GM12865 (cell line): ENCODE data around the gene OVOL2.
"Not testable (repeated sequence)": the region's sequence is repeated elsewhere in the genome, so short reads cannot be mapped to it uniquely, and the experiment has no call there.

Experiments
- DNase-seq: peaks from one replicate; pipeline ENCODE4 v3.0.0; 2010; ENCODE audit warnings: low read depth
- H3K4me3 ChIP-seq: 2 replicates; pipeline ENCODE4 v1.5.1; 2011; ENCODE audit warnings: mild to moderate bottlenecking, low read depth, low read length, control low read depth
- CTCF ChIP-seq: IDR thresholded peaks from 2 replicates; pipeline ENCODE4 v1.5.1; 2011; ENCODE audit warnings: low read length, control low read depth, low read depth, inconsistent platforms; ENCODE audit not compliant: insufficient read depth; ENCODE audit errors: missing control alignments

Gene OVOL2

DNA sequence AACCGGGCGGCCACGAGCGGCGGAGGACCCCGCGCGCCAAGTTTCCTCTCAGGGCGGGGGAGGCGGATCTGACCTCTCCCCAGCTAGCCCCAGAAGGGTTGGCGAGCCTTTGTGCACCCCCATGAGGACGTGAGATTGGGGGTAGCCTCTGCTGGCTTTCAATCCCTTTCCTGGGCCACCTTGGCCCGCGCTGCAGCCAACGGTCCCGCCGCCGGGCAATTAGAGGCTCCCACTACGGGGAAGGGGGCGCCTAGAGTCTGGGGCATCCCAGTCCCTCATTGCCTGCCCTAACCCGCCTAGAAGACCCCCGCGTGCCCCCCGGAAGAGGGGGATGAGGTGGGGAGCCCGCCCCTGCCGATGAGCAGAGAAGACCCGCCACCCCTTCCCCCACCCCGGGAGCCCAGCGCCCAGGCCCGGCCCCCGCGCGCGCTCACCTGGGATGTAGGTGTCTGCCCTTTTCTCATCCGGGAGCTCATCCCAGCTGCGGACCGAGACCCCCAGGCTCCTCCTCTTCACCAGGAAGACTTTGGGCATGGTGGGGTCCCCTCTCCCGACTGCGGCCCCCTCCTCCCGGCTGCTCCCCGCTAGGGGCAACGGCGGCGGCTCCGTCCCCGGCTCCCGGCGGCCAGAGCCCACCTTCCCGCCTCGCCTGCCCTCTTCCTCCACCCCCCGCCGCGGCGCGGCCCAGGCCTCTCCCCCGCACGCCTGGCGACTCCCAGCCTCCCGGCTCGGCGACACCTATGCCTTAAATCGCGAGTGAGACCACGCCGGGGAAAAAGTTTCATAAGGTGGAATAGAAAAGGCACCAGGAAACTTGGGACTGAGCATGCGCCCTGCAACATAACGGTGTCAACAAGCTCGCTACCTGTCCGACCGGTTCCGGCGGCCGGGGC is at the start of gene OVOL2:
OVOL2 (minus strand) TSS at position 816 of the 893 bp plus-strand sequence; CDS start at position 534, 282 bp downstream.
- no peak for DNase-seq
- no peak for TF ChIP-seq CTCF
- no peak within 1 kb of the TSS for H3K4me3 ChIP-seq

GRCh38 chr20:18103497-18103896 is 45.8 kb upstream of the OVOL2 start:
- DNase-seq: no peak
- no peak for TF ChIP-seq CTCF
- H3K4me3 ChIP-seq: no peak overlapping the region

DNA sequence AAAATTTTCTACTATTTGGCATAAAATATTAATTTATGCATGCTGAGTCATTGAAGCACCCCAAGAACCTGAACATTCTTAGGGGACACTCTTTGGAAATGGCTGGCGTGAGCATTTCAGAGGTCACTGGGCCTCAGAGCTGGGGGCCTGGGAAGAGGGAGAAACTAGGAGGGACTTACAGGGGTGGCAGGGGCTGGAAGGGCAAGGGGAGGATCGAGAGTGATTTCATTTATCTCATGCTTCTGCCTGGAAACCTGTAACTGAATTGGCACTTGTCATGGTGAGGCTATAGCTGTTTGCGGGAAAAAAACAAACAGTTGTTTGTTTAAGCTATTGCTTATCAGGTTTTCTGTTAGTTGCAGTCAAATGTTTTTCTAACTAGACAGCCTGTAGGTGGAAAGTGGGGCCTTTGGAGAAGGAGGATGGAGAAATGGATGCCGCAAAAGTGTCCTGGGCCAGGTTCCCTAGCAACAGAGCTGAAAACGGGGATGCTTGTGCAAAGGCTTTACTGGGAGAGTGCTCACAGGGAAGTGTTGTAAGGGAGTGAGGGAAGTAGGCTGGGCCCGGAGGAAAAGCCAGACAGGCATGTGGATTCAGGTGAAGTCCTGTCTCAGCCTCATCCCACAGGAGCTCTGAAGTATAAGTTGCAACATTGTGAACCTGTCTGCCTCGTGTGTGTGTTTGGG is 43.6 kb upstream of the OVOL2 start:
- TF ChIP-seq CTCF: no peak
- no peak overlapping the region for H3K4me3 ChIP-seq
- no peak for DNase-seq

DNA sequence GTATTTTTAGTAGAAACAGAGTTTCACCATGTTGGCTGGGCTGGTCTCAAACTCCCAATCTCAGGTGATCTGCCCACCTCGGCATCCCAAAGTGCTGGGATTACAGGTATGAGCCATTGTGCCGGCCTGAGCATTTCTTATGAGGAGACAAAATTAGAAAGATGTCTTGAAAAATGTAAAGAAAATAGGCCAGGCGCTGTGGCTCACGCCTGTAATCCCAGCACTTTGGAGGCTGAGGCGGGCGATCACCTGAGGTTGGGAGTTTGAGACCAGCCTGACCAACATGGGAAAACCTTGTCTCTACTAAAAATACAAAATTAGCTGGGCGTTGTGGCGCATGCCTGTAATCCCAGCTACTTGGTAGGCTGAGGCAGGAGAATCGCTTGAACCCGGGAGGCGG is 42.9 kb upstream of the OVOL2 start:
- not testable (repeated sequence) for H3K4me3 ChIP-seq, DNase-seq

DNA sequence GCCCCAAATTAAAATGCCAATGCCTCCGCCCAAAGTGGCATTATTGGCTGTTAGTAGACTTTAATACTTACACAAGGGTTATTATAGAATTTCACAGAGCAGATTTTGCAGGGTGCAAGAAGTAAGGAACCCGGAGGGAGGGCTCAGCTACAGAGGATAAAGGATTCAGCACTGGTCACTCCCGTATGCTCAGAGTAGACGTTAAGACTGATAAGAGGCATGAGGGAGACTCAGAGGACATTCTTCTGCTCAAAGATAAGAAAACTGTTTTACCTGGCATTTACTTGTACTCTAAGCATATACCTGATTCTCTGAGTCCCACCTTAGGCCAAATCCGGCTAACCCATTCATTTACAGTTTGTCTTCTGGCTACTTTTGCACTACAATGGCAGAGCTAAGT is 36.5 kb upstream of the OVOL2 start:
- no peak for TF ChIP-seq CTCF
- DNase-seq: no peak
- no peak overlapping the region for H3K4me3 ChIP-seq

GRCh38 chr20:18093388-18093787 is 35.7 kb upstream of the OVOL2 start:
- no peak for DNase-seq
- no peak for TF ChIP-seq CTCF
- H3K4me3 ChIP-seq: no peak overlapping the region

DNA sequence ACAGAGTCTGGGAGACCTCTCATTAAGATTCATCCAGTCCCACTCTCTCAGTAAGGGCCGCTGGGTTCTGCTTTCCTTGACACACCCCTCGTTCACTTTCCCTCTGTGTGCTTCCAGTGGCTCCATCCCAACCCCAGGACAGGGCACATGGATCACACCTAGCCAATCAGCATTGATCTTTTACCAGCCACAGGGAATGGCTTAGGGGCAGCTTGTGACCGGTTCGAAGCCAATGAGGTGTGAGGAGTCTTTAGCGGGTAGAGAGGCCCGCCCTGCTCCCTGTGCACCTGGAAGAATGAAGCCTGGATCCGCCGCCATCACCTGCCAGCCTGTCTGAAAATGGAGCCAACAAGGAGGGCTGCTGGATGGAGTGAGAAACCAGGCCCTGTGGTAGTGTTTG is 35.2 kb upstream of the OVOL2 start:
- DNase-seq: no peak
- no peak overlapping the region for H3K4me3 ChIP-seq
- no peak for TF ChIP-seq CTCF
